Skeletal muscle cell (primary cell): ENCODE data around the gene PCID2.

Experiments
- DNase-seq: peaks from one replicate; pipeline ENCODE4 v3.0.0-alpha.2; 2010; ENCODE audit warnings: low read depth
- H3K4me3 ChIP-seq: 2 replicates; pipeline ENCODE4 v1.5.1; 2011; ENCODE audit warnings: low read depth, mild to moderate bottlenecking, control low read depth, low read length, moderate library complexity

PCID2 gene

GRCh38 chr13:113220877-113221276 lies 12.4 kb upstream of the PCID2 start:
- no peak overlapping the region for H3K4me3 ChIP-seq
- DNase-seq, result no peak

GRCh38 chr13:113220141-113220598 lies 11.7 kb upstream of the PCID2 start:
- DNase-seq, result no peak
- H3K4me3 ChIP-seq, result no peak overlapping the region

- no peak overlapping the region for H3K4me3 ChIP-seq
- DNase-seq, result no peak
Measured at GRCh38 chr13:113219256-113219940, 10.9 kb upstream of the PCID2 start.

DNA sequence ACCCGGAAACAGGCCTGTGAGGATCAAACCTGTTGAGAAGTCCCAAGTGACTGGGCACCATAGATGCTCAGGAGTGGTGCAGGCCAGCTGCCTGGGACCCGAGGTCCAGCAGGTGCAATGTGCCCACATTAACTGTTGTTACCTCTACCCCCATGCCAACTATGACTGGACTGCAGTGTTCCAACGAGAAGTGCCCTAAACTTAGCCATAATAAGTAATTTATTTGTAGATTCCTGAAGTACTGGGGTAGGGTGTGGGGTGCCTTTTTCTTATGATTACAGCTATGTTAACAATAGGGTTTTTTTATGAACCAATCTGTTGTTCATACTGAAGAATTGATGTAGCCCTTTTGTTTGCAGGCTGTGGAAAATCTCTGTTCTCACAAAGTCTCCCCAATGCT lies 10.1 kb upstream of the PCID2 start:
- DNase-seq, result no peak
- H3K4me3 ChIP-seq, result no peak overlapping the region

DNA sequence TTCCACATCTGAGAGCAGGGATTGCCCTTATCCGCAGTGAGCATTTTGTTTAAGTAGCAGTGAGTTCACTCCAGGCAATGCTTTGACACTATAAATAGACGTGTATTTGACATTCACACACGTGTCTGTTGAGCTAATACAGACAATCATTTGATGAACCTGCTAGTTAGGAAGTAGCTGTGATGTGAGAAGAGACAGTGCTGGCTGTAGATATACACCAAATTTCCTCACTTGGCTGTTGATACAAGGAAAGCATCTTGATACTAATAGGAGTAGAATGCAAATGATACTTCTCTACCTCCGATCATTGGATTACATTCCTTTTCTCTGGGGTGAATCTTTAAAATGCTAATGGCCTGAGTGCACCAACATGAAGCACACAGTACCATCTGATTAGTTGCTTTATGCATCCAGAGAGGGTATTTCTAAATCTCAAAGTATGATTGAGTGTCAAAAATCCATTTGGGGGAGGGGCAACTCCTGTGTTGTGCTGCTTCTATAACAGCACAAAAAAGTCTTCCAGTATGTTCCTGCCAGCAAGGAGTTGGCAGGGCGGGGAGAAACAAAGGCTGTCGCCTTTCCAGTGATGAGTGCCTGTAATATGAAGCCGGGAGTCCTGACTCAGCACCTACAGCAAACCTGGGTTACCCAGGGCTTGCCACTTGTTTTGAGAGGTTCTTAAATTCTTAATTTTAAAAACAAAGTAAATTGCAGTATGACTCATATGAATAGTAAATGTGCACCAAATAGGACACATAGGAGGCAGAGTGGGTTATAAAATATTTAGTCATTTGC lies 8.0 kb upstream of the PCID2 start:
- DNase-seq, result no peak

GRCh38 chr13:113211774-113212173 lies 3.3 kb upstream of the PCID2 start:
- no peak for DNase-seq
- H3K4me3 ChIP-seq, result no peak overlapping the region

More for the DNA sequence above, 8.0 kb upstream of the PCID2 start:
- no peak overlapping the region for H3K4me3 ChIP-seq

GRCh38 chr13:113210833-113211232 lies 2.4 kb upstream of the PCID2 start:
- no peak for DNase-seq
- H3K4me3 ChIP-seq, result peak overlapping the region; percentile 20

DNA sequence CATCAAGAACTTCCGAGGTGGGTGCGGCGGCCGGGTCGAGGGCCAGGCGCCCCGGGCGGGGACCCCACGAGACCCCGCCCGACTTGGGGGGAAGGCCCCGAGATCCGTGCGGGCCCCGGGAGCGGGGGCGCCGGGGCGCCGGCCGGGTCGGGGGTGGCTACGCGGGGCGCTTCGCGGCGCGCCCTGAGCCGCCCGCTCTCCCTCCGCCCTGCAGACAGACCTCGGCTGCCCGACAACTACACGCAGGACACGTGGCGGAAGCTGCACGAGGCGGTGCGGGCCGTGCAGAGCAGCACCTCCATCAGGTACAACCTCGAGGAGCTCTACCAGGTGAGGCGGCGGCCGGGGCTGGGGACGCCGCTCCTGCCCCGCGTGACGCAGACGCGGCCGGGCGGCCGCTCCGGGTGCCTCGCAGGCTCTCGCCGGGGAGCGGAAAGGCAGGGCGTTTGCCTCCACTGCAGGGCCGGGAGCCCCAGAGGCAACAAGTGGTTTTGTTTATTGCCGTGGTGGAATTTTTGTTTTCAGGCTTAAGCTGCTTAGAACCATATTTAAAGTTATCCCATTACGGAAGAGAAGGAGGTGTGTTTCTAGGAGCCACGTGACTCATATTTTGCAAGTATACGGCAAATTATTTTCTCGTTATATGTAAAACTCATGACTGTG lies 1.4 kb upstream of the PCID2 start:
- peak overlapping the region; percentile 90 for H3K4me3 ChIP-seq
- no peak for DNase-seq

GRCh38 chr13:113209336-113209758 lies 878 bp upstream of the PCID2 start, which contains the start of gene CUL4A:
Gene CUL4A (plus strand): TSS chr13:113209613. CDS start chr13:113209628, 15 bp downstream.
- no peak for DNase-seq
- peak within 1 kb of the TSS; percentile 90 for H3K4me3 ChIP-seq

DNA sequence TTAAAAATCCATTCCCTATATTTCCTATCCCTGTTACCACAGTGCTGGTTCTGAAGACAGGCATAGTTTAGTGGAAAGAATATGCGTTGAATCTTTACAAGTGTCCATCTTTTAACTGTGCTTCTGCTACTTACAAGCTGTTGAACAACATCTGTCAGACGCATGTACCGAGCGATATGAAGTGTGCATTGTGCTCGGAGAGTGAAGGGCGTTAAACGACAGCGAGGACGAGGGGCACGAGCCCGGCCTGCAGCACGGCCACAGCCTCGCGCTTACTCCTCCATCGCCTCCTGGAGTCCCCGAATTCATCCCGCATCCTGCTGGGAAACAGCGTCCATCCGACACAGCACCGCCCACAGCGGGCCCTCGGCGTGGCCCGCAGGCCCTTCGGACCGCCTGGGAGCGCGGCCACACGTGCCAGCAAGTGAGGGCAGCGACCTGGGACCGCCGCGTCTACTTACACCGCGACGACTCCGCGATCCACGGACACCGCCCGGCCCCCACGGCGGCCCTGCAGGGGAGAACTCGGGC lies 514 bp downstream of the PCID2 start:
- H3K4me3 ChIP-seq, result peak overlapping the region; percentile 90
- DNase-seq, result no peak

GRCh38 chr13:113207460-113207859 lies 1.0 kb downstream of the PCID2 start:
- peak overlapping the region; percentile 90 for H3K4me3 ChIP-seq
- no peak for DNase-seq

GRCh38 chr13:113205428-113205931 lies 3.0 kb downstream of the PCID2 start:
- no peak overlapping the region for H3K4me3 ChIP-seq
- DNase-seq, result no peak

DNA sequence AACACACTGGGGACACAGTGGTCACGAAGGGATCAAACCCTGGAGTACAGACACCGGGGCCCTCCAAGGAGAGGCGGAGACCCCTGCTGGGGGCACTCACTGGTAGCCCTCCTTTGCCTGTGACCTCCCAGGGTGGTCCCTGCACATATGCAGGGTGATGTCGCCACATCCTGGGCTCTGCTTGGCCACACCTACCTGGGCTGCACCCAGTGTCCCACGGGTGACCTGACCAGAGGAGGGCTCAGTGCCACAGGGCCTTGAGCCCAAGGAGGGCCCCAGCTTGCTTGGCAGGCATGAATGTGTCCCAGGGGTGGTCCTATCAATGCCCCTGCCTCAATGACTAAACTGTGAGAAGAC lies 4.1 kb downstream of the PCID2 start:
- no peak overlapping the region for H3K4me3 ChIP-seq
- no peak for DNase-seq

- no peak overlapping the region for H3K4me3 ChIP-seq
- no peak for DNase-seq
Measured at GRCh38 chr13:113203507-113204377, 4.7 kb downstream of the PCID2 start.

DNA sequence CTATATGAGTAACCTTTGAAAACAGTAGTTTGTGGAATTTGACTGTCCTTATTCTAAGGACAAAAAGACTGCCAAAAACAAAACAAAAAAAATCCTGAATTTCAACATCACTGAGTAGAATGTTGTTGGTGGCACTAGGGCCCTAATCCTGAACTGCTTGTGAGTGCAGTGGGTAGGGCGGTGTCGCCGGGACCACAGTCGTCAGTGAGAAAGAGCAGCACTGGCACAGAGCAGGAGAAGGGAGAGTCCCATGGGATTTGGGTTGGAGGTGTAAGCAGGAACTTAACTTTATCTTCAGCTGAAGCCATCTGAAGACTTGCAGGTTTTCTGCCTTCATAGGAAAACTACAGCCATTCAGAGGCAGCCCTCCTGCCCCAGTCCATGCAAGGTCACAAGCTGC lies 5.6 kb downstream of the PCID2 start:
- no peak for DNase-seq
- H3K4me3 ChIP-seq, result no peak overlapping the region

GRCh38 chr13:113201815-113202214 lies 6.7 kb downstream of the PCID2 start:
- no peak overlapping the region for H3K4me3 ChIP-seq
- no peak for DNase-seq

- no peak overlapping the region for H3K4me3 ChIP-seq
- no peak for DNase-seq
Measured at GRCh38 chr13:113196970-113197737, 11.3 kb downstream of the PCID2 start.

DNA sequence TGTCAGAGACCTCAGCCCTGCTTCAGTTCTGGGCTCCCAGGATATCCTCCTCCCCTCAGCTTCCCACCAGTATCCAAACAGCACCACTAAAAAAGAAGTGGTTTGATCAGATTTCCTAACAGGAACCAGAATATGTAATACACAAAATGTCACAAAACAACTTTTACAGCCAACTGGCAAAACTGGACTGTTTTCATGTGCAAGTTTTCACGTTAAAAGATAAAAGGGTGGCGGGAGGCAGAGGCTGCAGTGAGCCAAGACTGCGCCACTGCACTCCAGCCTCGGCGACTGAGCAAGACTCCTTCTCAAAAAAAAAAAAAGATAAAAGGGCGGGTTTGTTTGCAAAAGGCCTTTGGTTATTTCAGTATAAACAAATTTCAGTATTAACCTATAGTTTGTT lies 13.1 kb downstream of the PCID2 start:
- no peak for DNase-seq
- H3K4me3 ChIP-seq, result no peak overlapping the region
